NCI-H345 treated with DMSO at 0.1 percent for 48 hours (cell line): Measurements from ENCODE around the gene CREBZF.
"Not testable (repeated sequence)": the region's sequence is repeated elsewhere in the genome, so short reads cannot be mapped to it uniquely, and the experiment has no call there.

Experiments used
- DNase-seq: peaks from one replicate; lab custom pipeline; 2025; ENCODE audit not compliant: unreplicated experiment; lab: John Stamatoyannopoulos, UW

CREBZF gene

DNA sequence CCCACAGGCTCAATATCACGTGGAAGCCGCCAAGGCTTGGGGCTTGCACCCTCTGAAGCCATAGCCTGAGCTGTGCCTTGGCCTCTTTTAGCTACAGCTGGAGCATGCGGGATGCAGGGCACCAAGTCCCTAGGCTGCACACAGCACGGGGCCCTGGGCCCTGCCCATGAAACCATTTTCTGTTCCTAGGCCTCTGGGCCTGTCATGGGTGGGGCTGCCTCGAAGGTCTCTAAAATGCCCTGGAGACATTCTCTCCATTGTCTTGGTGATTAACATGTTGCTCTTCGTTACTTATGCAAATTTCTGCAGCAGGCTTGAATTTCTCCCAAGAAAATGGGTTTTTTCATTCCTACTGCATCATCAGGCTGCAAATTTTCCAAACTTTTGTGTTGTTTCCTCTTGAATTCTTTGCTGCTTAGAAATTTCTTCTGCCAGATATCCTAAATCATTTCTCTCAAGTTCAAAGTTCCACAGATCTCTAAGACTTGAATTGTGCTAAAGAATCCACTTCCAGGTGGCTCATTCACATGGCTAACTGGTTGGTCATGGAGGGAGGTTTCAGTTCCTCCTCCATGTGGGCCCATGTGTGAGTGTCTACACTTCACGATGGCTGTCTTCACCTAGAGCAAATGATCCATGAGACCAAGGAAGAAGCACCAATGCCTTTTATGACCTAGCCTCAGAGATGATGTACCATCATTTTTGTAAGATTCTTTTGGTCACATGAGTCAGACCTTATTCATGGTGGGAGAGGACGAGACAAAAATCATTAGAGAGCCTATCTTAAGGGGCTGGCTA is 7.4 kb upstream of the CREBZF start:
- DNase-seq: no peak

DNA sequence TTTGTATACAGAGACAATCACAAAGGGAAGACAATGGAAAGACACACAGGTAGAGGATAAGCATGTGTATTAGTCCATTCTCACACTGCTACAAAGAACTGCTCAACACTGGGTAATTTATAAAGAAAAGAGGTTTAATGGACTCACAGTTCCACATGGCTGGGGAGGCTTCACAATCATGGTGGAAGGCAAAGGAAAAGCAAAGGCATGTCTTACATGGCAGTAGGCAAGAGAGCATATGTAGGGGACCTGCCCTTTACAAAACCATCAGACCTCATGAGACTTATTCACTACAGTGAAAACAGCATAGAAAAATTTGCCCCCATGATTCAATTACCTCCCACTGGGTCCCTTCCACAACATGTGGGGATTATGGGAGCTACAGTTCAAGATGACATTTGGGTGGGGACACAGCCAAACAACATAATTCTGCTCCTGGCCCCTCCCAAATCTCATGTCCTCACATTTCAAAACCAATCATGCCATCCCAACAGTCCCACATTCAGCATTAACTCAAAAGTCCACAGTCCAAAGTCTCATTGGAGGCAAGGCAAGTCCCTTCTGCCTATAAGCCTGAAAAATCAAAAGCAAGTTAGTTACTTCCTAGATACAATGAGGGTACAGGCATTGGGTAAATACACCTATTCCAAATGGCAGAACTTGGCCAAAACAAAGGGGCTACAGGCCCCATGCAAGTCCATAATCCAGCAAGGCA is 6.2 kb upstream of the CREBZF start:
- not testable (repeated sequence) for DNase-seq

DNA sequence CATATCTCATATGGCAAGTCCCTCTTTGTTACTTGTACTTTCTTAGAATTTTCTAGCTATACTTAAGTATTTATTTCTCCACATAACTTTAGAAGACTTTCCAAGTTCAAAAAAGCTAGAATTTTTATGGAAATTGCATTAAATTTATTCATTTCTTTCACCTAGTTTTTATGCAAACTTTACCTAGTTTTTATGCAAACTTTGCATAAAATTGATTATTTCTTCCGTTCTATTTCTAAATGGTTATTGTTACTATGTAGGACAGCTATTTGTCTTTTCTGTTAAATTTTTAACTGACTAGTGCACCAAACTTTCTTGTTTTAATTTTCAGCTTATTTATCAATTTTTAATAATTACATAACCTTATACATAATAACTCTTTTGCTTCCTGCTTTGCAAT is 3.2 kb upstream of the CREBZF start:
- no peak for DNase-seq

DNA sequence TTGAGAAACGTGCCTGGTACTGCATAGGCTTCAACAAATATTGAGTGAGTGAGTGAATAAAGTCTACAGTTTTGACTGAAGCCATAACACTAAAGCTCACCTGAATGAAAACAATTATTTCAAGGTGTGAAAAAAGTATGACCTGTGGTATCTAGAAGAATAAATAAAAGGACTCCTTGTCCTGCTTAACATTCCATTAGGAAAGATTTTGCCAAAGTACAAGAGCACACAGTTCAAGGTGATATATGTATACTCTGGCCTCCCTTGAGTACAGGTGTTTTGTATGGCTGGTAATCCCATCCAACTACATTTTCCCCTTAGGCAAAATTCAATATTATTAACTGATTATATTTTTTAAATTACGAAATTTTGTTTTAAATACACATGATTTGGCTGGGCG is 1.8 kb upstream of the CREBZF start:
- DNase-seq: no peak

DNA sequence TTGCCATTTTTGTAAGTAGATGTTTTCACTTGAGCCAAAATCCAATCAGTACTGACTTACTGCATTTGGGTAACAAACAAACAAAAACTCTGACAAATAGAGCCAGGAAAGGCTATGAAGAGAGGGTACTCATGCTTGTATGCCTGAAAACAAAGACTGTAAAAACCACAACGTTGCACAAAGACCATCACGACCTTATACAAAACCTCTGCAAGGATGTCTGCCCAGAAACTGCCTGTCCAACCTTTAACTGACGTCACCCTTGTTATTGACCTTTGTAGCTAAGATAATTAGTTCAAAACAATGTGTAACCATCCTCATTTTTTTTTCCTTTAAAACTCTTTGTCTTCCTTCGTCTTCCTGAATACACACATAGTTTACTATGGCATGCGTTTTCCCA is 804 bp upstream of the CREBZF start:
- DNase-seq: no peak

DNA sequence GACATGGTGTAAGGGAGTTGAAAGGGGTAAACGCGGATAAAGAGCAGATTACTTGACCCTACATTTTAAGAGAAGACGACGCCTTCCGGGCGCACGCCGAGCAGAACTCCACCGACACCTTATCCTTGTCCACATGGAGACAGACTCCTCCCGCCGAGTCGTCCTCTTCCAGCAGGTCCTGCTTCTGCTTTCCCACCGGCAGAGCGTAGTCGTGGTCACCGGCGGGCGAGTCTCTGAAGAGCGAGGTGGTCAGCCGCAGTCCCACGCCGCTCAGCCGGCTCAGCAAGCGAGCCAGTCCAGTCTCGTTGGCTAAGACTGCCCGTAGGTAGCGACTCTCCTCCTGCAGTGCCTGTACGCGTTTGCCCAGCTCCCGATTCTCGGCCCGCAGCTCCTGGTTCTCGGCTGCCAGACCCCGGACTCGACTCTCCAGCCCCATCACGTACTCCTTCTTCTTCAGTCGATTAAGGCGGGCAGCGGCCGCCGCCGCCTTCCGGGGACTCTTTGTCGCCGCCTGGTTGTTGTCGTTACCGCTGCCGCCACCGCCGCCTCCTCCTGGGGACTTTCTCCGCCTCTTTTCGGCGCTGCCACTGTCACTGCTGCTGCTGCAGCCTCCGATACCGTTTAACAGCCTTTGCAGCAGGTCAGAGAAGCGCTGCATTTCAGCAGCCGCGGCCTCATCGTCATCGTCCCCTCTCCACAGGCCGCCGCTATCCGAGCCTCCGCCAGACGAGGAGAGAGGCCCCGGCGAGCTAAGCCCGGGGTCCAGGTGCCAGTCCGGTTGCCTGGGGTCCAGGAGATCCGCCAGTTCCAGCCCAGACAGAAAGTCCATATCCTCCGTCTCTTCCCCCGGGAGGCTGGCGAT is 945 bp downstream of the CREBZF start:
- peak; percentile 57 for DNase-seq

DNA sequence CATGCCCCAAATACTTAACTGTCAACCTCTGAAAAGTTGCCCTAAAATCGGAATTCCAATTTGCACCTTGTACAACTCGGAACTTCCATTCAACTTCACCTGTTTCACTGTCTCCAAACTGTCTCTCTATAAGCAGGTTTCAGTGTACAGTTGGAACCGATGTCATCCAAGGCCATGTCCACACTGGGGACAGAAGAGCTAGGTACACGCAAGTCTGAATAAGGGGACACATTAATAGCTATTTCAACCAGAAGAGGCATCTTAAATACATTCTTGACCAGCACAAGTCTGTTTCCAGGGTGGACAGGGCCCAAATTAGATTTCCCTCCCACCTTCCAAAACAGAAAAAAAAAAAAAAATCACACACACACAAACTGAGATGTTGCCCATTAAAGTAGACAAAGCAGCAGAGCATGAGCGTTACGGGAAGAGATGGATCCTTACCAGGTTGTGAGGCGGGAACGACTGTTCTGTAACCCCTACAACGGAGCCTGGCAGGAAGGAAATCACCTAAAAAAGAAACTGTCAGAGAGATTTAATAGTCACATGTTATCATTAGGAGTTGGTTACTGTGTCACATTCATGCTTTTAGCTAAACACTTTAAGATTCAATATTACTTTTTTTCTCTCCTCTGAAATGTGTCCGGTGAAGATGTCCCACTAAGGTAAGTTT is 1.7 kb downstream of the CREBZF start:
- DNase-seq: no peak

GRCh38 chr11:85661972-85662664 is 2.8 kb downstream of the CREBZF start:
- DNase-seq: no peak

DNA sequence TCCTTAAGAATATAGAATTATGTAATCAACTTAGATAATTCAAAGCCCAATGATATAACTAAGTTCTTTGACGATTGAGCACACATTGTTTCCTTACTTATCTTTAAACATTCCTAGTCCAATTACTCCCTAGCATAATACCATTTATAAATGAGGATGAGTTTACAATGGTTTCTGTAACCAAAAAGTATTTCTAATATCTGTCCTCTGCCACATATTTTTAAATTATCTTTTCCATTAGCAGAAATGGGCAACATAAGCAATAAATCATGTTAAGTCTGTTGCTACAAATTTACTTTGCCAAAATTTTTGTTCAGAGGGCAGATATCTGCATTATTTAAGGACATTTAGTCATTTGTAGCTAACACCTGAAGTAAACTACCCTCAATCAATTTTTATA is 6.7 kb downstream of the CREBZF start:
- DNase-seq: no peak

- no peak for DNase-seq
Measured at GRCh38 chr11:85656777-85657176, 8.2 kb downstream of the CREBZF start.

DNA sequence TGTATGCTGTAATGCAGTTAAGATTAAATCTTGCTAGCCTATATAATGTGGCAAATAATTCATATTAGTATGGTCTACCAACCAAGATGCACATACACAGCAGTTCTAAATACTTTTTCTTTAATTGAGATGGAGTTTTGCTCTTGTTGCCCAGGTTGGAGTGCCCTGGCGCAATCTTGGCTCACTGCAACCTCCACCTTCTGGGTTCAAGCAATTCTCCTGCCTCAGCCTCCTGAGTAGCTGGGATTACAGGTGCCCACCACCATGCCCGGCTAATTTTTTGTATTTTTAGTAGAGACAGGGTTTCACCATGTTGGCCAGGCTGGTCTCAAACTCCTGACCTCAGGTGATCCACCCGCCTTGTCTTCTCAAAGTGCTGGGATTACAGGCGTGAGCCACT is 10.6 kb downstream of the CREBZF start:
- DNase-seq: not testable (repeated sequence)

- no peak for DNase-seq
Measured at GRCh38 chr11:85652786-85653447, 12.0 kb downstream of the CREBZF start.

DNA sequence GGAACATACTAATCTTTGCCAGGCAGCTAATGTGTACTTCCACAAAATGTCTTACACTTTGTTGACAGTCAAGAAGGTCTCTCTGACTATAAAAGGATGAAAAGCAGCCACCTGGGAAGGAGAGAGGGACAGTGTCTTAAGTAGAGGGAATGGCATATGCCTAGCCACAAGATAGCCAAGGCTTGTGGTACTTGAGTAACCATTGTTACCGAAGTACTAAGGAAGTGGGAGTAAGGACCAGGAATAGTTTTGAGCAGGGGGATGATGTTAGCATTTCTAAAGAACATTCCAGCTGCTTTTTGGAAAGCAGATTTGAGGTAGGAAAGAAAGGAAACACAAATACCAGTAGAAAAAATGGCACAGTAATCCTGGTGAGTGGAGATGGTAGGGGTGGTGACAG is 13.8 kb downstream of the CREBZF start:
- DNase-seq: no peak

DNA sequence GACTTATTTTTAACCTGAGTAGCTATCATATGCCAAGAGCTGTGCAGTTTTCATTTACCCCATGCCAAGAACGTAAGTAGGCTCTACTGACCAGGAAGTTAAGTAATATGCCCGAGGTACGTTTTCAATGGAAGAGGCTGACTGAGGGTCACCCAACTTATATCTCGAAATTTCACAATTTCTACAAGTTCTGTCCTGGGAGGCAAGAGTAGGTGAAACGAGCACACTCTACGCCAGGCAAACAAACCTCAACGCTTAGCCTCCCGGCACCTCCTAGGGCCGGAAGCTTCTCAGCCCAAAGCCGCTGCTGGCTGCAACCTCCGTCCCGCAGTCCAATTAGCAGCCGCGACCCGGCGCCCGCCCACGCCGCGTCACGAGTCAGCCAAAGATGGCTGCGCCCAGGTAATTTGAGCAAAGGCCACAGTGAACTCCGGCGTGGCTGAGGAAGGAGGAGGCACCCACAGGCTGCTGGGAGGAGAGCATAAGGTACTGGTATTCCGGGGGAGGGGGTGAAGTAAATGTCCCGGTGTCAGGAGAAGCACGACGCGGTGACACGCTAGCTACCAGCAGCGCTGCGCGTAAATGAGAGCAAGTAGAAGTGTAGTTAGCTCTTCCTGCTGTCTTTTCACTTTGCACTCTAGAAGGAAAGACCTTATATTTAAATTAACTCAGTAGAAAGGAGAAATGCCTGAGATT is 17.2 kb downstream of the CREBZF start, which contains the start of gene TMEM126A:
TSS of gene TMEM126A (plus strand) at position 364 of the 696 bp plus-strand sequence. CDS start 2,289 bp downstream, outside the sequence.
- peak; percentile 84 for DNase-seq

DNA sequence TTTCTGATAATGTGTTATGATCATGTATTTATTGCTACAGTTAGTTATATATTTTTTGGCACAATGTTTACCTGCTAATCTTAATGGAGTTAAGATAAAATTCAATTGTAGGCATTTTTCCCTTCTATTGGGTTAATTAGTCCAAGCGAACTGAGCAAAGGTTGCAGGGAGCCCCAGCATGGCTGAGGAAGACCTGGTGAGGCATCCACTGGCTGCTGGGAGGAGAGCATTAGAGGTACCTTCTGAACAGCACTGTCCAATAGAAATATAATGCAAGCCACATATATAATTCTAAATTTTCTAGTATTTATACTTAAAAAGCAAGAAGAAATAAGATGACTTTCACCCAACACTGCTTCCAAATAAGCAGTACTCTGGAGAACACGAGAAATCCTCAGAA is 17.9 kb downstream of the CREBZF start:
- DNase-seq: no peak

DNA sequence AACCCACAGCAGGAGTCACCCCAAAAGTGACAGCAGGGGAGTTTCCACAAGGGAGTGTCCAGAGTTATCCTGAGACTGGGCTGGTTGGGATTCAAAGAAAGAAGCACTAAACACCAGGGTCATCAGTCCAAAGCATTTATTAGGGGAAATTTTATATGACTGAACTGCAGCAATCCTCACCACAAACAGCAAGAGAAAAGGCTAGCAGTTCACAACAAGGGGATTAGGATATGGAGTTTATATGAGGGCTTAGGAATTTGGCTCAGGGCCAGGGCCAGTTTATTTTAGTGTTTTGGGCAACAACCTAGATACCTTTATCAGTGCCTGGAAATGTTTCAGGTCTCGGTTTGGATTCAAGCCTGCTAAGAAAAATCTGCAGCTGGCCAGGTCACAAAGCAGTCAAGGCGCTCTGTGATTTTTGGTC is 21.7 kb downstream of the CREBZF start:
- no peak for DNase-seq

DNA sequence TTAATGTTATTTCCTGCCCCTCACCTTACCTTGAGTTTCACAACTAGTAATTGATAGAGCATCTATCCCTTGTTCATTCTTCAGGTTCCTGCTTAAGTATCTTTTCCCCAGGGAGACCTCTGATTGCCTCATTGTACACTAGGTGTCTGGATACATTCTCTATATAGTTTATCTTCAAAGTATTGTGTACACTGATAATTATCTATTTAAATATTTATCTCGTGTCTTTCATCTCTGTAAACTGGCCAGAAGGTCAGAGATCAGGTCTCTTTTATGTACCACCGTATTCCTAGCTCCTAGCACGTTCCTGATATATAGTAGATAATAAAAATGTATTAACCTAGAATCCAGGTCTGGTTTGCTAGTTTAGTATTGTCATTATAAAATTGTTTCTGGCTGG is 30.2 kb downstream of the CREBZF start:
- DNase-seq: no peak

- no peak for DNase-seq
Measured at GRCh38 chr11:85628771-85629341, 36.1 kb downstream of the CREBZF start.
